HEK293T (cell line): ENCODE data around the gene MFSD6.

ENCODE experiments used
- CTCF ChIA-PET: fragments of 350-600 bp; formaldehyde crosslinking; extraction: SDS; loops from one replicate; lab custom pipeline; 2021; ENCODE audit warnings: antibody characterized with exemption, inconsistent platforms; lab: Yijun Ruan, JAX
- POLR2A ChIA-PET: fragments of 350-600 bp; formaldehyde crosslinking; extraction: SDS; loops from one replicate; lab custom pipeline; 2020; ENCODE audit warnings: antibody characterized with exemption, inconsistent platforms; lab: Yijun Ruan, JAX
- DNase-seq: peaks from one replicate; pipeline ENCODE4 v3.0.0; 2012; ENCODE audit warnings: mixed read lengths; ENCODE audit errors: extremely low spot score
- ARNT ChIP-seq: fragments of 450-650 bp; IDR thresholded peaks from 2 replicates; pipeline ENCODE4 v1.6.1; 2017; ENCODE audit warnings: mild to moderate bottlenecking
- BHLHE40 ChIP-seq: fragments of 450-650 bp; IDR thresholded peaks from 2 replicates; pipeline ENCODE4 v1.6.1; 2016; ENCODE audit warnings: mild to moderate bottlenecking, moderate library complexity, borderline replicate concordance
- CTBP1 ChIP-seq: fragments of 450-650 bp; IDR thresholded peaks from 2 replicates; pipeline ENCODE4 v1.6.1; 2016; ENCODE audit warnings: borderline replicate concordance
- ELF4 ChIP-seq: fragments of 450-650 bp; IDR thresholded peaks from 2 replicates; pipeline ENCODE4 v1.6.1; 2017; ENCODE audit warnings: antibody characterized with exemption
- FOXA1 ChIP-seq: fragments of 450-650 bp; IDR thresholded peaks from 2 replicates; pipeline ENCODE4 v1.6.1; 2016; ENCODE audit warnings: mild to moderate bottlenecking
- FOXK2 ChIP-seq: fragments of 450-650 bp; IDR thresholded peaks from 2 replicates; pipeline ENCODE4 v1.6.1; 2016; ENCODE audit warnings: mild to moderate bottlenecking
- FOXM1 ChIP-seq: fragments of 450-650 bp; IDR thresholded peaks from 2 replicates; pipeline ENCODE4 v1.6.1; 2017; ENCODE audit warnings: mild to moderate bottlenecking, borderline replicate concordance
- HDGF ChIP-seq: fragments of 450-650 bp; IDR thresholded peaks from 2 replicates; pipeline ENCODE4 v1.6.1; 2017; ENCODE audit warnings: antibody characterized with exemption, borderline replicate concordance
- L3MBTL2 ChIP-seq: fragments of 450-650 bp; conservative IDR thresholded peaks from 2 replicates; pipeline ENCODE4 v1.6.1; 2016; ENCODE audit warnings: mild to moderate bottlenecking
- LEF1 ChIP-seq: fragments of 450-650 bp; IDR thresholded peaks from 2 replicates; pipeline ENCODE4 v1.6.1; 2017; ENCODE audit warnings: mild to moderate bottlenecking, borderline replicate concordance
- NFRKB ChIP-seq: fragments of 450-650 bp; IDR thresholded peaks from 2 replicates; pipeline ENCODE4 v1.6.1; 2016; ENCODE audit warnings: mild to moderate bottlenecking, moderate library complexity
- SP1 ChIP-seq: fragments of 450-650 bp; IDR thresholded peaks from 2 replicates; pipeline ENCODE4 v1.6.1; 2017
- SUZ12 ChIP-seq: fragments of 450-650 bp; IDR thresholded peaks from 2 replicates; pipeline ENCODE4 v1.6.1; 2016; ENCODE audit warnings: mild to moderate bottlenecking
- TARDBP ChIP-seq: fragments of 450-650 bp; IDR thresholded peaks from 2 replicates; pipeline ENCODE4 v1.6.1; 2016
- ZNF384 ChIP-seq: fragments of 450-650 bp; IDR thresholded peaks from 2 replicates; pipeline ENCODE4 v1.6.1; 2016
- TF ChIP-seq, protein P1 (sequence below): fragments of 450-650 bp; IDR thresholded peaks from 2 replicates; pipeline ENCODE4 v1.6.1; 2016

MFSD6 gene

DNA sequence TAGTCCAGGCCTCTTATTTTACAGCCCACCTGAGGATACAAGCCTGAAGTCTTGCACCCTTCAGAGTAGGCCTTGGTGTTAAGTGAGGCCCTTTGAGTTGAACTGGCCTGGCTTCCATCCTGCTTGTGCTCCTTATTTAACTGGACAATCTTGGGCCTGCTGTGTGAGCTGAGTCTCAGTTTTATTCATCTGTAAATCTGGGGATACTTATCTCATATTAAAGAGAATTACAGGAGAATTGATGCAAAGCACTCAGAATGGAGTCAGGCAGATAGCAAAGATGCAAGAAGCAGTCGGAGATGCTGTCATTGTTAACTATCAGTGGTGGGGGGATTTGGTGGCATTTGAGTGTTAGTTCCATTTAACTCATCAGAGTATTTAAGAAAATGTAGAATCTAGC lies 36.8 kb downstream of the MFSD6 start:
- no peak for DNase-seq
- ChIA-PET CTCF (no interaction called here), POLR2A (no interaction called here)
- TF ChIP-seq TARDBP = no peak
- no peak for TF ChIP-seq LEF1
- TF ChIP-seq CTBP1 = no peak
- TF ChIP-seq, protein P1, sequence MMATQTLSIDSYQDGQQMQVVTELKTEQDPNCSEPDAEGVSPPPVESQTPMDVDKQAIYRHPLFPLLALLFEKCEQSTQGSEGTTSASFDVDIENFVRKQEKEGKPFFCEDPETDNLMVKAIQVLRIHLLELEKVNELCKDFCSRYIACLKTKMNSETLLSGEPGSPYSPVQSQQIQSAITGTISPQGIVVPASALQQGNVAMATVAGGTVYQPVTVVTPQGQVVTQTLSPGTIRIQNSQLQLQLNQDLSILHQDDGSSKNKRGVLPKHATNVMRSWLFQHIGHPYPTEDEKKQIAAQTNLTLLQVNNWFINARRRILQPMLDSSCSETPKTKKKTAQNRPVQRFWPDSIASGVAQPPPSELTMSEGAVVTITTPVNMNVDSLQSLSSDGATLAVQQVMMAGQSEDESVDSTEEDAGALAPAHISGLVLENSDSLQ = no peak
- no peak for TF ChIP-seq SP1
- TF ChIP-seq BHLHE40 = no peak
- no peak for TF ChIP-seq L3MBTL2
- no peak for TF ChIP-seq HDGF
- no peak for TF ChIP-seq SUZ12
- TF ChIP-seq ELF4 = no peak
- TF ChIP-seq ZNF384 = no peak
- TF ChIP-seq FOXA1 = no peak
- TF ChIP-seq FOXM1 = no peak
- no peak for TF ChIP-seq ARNT
- TF ChIP-seq FOXK2 = no peak
- no peak for TF ChIP-seq NFRKB

DNA sequence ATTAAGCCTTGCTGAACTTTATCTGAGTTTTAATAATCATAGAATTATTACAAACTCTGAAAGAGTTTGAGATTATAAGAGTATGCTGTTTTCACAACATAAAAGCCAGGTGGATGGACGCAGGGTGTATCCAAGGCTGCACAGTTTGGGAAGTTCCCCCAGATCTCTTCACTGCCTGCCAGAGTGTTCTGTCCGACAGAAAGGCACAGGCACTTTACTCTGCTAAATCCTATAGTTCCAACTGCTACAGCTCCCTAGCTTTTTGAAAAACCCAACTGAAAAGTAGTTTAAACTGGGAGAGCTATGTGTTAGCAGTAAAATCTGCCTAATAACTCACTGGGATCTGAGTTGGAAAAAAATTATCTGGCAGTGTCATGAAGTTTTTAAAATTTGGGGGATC lies 38.0 kb downstream of the MFSD6 start:
- POLR2A ChIA-PET = no interaction called here
- CTCF ChIA-PET = no interaction called here
- no peak for DNase-seq
- TF ChIP-seq TARDBP = no peak
- no peak for TF ChIP-seq SUZ12
- TF ChIP-seq HDGF = no peak
- TF ChIP-seq ZNF384 = no peak
- no peak for TF ChIP-seq ELF4
- TF ChIP-seq LEF1 = no peak
- TF ChIP-seq NFRKB = no peak
- TF ChIP-seq FOXK2 = no peak
- no peak for TF ChIP-seq CTBP1
- no peak for TF ChIP-seq ARNT
- no peak for TF ChIP-seq SP1
- no peak for TF ChIP-seq FOXM1
- no peak for TF ChIP-seq BHLHE40

DNA sequence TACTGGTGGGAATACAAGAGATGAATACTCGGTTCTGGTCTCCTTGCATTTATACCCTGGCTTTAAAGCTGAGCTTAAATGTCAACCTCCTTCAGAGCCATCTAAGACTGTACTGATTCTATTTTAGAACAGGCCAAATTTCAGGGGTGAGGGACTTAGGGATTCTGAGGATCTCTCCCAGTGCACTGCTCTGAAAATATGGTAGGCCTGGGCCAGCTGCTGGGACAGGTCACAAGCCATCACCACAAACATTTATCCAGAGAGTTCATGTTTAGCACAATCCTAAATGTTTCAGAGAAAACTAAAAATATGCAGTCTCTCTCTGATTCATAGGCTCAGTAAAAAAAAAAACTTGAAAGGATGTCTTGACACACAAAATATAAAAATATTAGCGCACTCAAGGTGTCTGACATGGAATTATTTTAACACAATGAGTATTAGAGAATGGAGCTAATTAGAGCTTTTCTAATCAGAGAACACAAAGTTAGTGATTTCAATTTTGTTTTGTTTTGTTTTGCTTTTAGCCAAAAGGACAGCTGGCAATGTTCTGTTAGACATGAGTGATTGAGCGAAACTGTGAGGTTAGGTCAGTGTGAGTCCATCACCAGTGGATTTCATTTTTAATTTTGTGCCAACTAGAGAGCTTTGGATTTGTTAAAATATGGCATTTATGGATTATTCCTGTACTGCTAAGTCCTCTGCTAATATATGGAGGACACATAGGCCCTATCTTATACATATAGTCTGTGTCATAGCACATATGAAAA lies 38.8 kb downstream of the MFSD6 start:
- ChIA-PET POLR2A (no interaction called here), CTCF (no interaction called here)
- TF ChIP-seq ARNT (no peak), FOXM1 (no peak), FOXA1 (no peak), L3MBTL2 (no peak), ELF4 (no peak), TARDBP (no peak), SUZ12 (no peak), CTBP1 (no peak), FOXK2 (no peak), HDGF (no peak), ZNF384 (no peak), BHLHE40 (no peak), LEF1 (no peak), SP1 (no peak), NFRKB (no peak)
- TF ChIP-seq, protein P1 = no peak
- no peak for DNase-seq

DNA sequence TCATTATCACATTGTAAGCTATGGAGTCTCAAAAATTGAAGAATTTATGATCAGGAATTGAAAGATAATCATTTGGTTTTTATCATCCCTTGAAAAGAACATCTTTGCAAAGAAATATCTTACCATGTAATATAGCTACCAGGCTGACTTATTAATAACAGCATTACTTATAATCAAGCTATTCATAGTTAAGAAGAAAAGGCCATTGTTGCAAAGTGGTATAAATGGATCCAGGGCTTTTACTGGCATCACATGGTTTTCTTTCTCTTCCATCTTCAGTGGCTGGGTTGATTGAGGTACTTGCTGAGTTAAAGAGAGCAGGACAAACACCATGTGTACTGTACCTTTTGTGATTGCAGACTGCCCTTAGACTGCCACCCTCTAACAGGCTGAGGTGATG lies 39.6 kb downstream of the MFSD6 start:
- ChIA-PET POLR2A (no interaction called here), CTCF (no interaction called here)
- no peak for DNase-seq
- TF ChIP-seq ELF4 = no peak
- TF ChIP-seq FOXA1 = no peak
- no peak for TF ChIP-seq SUZ12
- no peak for TF ChIP-seq TARDBP
- TF ChIP-seq HDGF = no peak
- no peak for TF ChIP-seq BHLHE40
- no peak for TF ChIP-seq L3MBTL2
- TF ChIP-seq ZNF384 = no peak
- TF ChIP-seq ARNT = no peak
- TF ChIP-seq FOXM1 = no peak
- TF ChIP-seq SP1 = no peak
- TF ChIP-seq FOXK2 = no peak
- TF ChIP-seq LEF1 = no peak
- TF ChIP-seq CTBP1 = no peak
- TF ChIP-seq NFRKB = no peak
- TF ChIP-seq, protein P1 = no peak

DNA sequence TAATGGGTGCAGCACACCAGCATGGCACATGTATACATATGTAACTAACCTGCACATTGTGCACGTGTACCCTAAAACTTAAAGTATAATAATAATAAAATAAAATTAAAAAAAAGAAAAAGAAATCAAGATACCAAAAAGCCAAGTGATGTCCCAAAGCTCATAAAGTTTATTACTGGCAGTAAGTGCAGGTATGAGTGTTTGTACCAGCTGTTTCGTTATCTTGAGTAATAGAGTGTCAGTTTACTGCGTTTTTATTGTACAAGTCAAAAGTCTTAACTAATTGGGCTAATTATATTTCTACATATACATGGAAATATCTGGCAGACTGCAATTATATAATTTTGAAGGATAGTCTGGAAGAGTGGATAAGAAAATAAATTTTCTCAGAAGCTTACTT lies 41.8 kb downstream of the MFSD6 start:
- TF ChIP-seq, protein P1 = no peak
- TF ChIP-seq FOXM1 (no peak), FOXA1 (no peak), TARDBP (no peak), LEF1 (no peak), ARNT (no peak), L3MBTL2 (no peak), BHLHE40 (no peak), ZNF384 (no peak), ELF4 (no peak), FOXK2 (no peak), NFRKB (no peak), SP1 (no peak), CTBP1 (no peak), HDGF (no peak), SUZ12 (no peak)
- CTCF ChIA-PET = interaction anchor here (0.6 to 0.7 kb wide), 2 partner anchors 31 to 433 kb away, joined by 3 to 4 read pairs; no protein-coding TSS in a partner anchor
- no peak for DNase-seq
- POLR2A ChIA-PET = no interaction called here
